WERI-Rb-1 (cell line): ENCODE data around the gene ZNF548.

ENCODE experiments used
- DNase-seq: peaks from one replicate; pipeline ENCODE4 v3.0.0-alpha.2; 2020
- H3K27ac ChIP-seq: fragments of 250-450 bp; sonication (Bioruptor Pico); 2 replicates; pipeline ENCODE4 v1.5.1; 2020; ENCODE audit warnings: mild to moderate bottlenecking, moderate library complexity
- H3K27me3 ChIP-seq: fragments of 250-450 bp; sonication (Bioruptor Pico); 2 replicates; pipeline ENCODE4 v1.5.1; 2021; ENCODE audit warnings: mild to moderate bottlenecking, low read depth, moderate library complexity; ENCODE audit not compliant: insufficient read depth, severe bottlenecking
- H3K36me3 ChIP-seq: fragments of 250-450 bp; sonication (Bioruptor Pico); 2 replicates; pipeline ENCODE4 v1.5.1; 2020; ENCODE audit warnings: mild to moderate bottlenecking, moderate library complexity
- H3K4me3 ChIP-seq: 2 replicates; pipeline ENCODE4 v1.5.1; 2011; ENCODE audit warnings: low read depth, mild to moderate bottlenecking, control low read depth, low read length
- H3K9me3 ChIP-seq: fragments of 250-450 bp; sonication (Bioruptor Pico); 2 replicates; pipeline ENCODE4 v1.5.1; 2021; ENCODE audit warnings: mild to moderate bottlenecking, moderate library complexity; ENCODE audit not compliant: severe bottlenecking
- CTCF ChIP-seq: IDR thresholded peaks from 2 replicates; pipeline ENCODE4 v1.5.1; 2011; ENCODE audit warnings: low read depth, mild to moderate bottlenecking, control low read depth, inconsistent platforms, low read length

ZNF548 gene

GRCh38 chr19:57380923-57381322, 8.7 kb upstream of the ZNF548 start:
- Histone ChIP-seq H3K27ac (no peak overlapping the region), H3K36me3 (peaks cover 9% of the 10 kb centered on the region), H3K9me3 (no peaks in the 10 kb centered on the region), H3K27me3 (no peaks in the 10 kb centered on the region), H3K4me3 (no peak overlapping the region)
- no peak for DNase-seq
- no peak for TF ChIP-seq CTCF

- H3K36me3 ChIP-seq, result peaks cover under 1% of the 10 kb centered on the region; the same call in 1 of the 2 replicates
- TF ChIP-seq CTCF, result no peak
These were observed 6.7 kb upstream of the ZNF548 start for GRCh38 chr19:57382806-57383488.

GRCh38 chr19:57389194-57389729, 392 bp upstream of the ZNF548 start:
- Histone ChIP-seq H3K4me3 (peak overlapping the region; percentile 34), H3K9me3 (no peaks in the 10 kb centered on the region), H3K27me3 (no peaks in the 10 kb centered on the region), H3K36me3 (peaks cover 6% of the 10 kb centered on the region), H3K27ac (peak overlapping the region; percentile 66)
- no peak for DNase-seq
- no peak for TF ChIP-seq CTCF

More at GRCh38 chr19:57382806-57383488, 6.7 kb upstream of the ZNF548 start:
- DNase-seq, result no peak
- H3K4me3 ChIP-seq, result no peak overlapping the region
- no peaks in the 10 kb centered on the region for H3K27me3 ChIP-seq
- H3K9me3 ChIP-seq, result no peaks in the 10 kb centered on the region
- no peak overlapping the region for H3K27ac ChIP-seq

GRCh38 chr19:57395710-57396109, 6.1 kb downstream of the ZNF548 start:
- DNase-seq, result no peak
- Histone ChIP-seq H3K4me3 (no peak overlapping the region), H3K36me3 (peaks cover 37% of the 10 kb centered on the region), H3K27me3 (no peaks in the 10 kb centered on the region), H3K27ac (no peak overlapping the region), H3K9me3 (no peaks in the 10 kb centered on the region)
- no peak for TF ChIP-seq CTCF

GRCh38 chr19:57398868-57399267, 9.2 kb downstream of the ZNF548 start:
- no peak for TF ChIP-seq CTCF
- Histone ChIP-seq H3K36me3 (peaks cover 35% of the 10 kb centered on the region), H3K4me3 (no peak overlapping the region), H3K27ac (no peak overlapping the region), H3K27me3 (no peaks in the 10 kb centered on the region), H3K9me3 (no peaks in the 10 kb centered on the region)
- DNase-seq, result no peak
